ENCODE measurements around the gene DDAH1.

DNA sequence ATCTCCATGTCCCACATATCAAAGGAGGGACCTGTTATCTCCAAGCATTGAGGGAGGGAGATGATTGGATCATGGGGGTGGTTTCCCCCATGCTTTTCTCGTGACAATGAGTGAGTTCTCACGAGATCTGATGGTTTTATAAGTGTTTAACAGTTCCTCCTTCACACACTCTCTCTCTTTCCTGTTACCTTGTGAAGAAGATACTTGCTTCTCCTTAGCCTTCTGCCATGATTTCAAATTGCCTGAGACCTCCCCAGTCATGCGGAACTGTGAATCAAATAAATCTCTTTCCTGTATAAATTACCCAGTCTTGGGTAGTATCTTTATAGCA is 91.6 kb downstream of the DDAH1 start:
- TF ChIP-seq, protein P1, sequence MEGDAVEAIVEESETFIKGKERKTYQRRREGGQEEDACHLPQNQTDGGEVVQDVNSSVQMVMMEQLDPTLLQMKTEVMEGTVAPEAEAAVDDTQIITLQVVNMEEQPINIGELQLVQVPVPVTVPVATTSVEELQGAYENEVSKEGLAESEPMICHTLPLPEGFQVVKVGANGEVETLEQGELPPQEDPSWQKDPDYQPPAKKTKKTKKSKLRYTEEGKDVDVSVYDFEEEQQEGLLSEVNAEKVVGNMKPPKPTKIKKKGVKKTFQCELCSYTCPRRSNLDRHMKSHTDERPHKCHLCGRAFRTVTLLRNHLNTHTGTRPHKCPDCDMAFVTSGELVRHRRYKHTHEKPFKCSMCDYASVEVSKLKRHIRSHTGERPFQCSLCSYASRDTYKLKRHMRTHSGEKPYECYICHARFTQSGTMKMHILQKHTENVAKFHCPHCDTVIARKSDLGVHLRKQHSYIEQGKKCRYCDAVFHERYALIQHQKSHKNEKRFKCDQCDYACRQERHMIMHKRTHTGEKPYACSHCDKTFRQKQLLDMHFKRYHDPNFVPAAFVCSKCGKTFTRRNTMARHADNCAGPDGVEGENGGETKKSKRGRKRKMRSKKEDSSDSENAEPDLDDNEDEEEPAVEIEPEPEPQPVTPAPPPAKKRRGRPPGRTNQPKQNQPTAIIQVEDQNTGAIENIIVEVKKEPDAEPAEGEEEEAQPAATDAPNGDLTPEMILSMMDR (conservative IDR thresholded peaks at IDR 0.05) = no peak
- no peak for TF ChIP-seq ZFX (IDR thresholded peaks at IDR 0.05)
